Activated naive CD8-positive, alpha-beta T cell treated with anti-CD3 and anti-CD28 coated beads for 36 hours (primary cell): ENCODE results near the gene JAK1. TPM values are rescaled to one million over a fixed set of nuclear protein-coding genes. Genes with fewer than 3 reads are reported as not detected.

Experiments used
- total RNA-seq, 2 experiments: library from RNA; stranded (reverse); gene quantifications; one replicate each; pipeline ENCODE4 v1.2.3, GENCODE V29; 2021

Gene JAK1
- total RNA-seq, 2 experiments from 2014 or later, result 85.6 to 88.0 TPM

Other genes with a start within 250 kb of the JAK1 start
- 1 to 10 TPM; 9.6 TPM for gene RAVER2, start 221.5 kb downstream of the JAK1 start, total RNA-seq
- 100 to 1,000 TPM; 129 TPM for gene AK4, start 181.7 kb upstream of the JAK1 start, total RNA-seq